IPS-18a (cell line): ENCODE data around the gene CBL.
A peak's percentile ranks its signal among the peaks of the same experiment; 100 is the strongest.

ENCODE experiments used
- H3K27ac ChIP-seq: one replicate; pipeline ENCODE4 v1.5.1; 2013; ENCODE audit warnings: low read length
- H3K27me3 ChIP-seq: one replicate; pipeline ENCODE4 v1.6.1; 2013; ENCODE audit warnings: mild to moderate bottlenecking, low read length; ENCODE audit not compliant: control insufficient read depth, insufficient read depth
- H3K36me3 ChIP-seq: one replicate; pipeline ENCODE4 v1.6.1; 2013; ENCODE audit warnings: low read depth, low read length; ENCODE audit not compliant: control insufficient read depth
- H3K4me1 ChIP-seq: one replicate; pipeline ENCODE4 v1.6.1; 2013; ENCODE audit warnings: low read depth, low read length; ENCODE audit not compliant: control insufficient read depth
- H3K4me3 ChIP-seq: one replicate; pipeline ENCODE4 v1.5.1; 2013; ENCODE audit warnings: low read length
- H3K9ac ChIP-seq: one replicate; pipeline ENCODE4 v1.6.1; 2013; ENCODE audit warnings: mild to moderate bottlenecking, low read length, moderate library complexity
- H3K9me3 ChIP-seq: one replicate; pipeline ENCODE4 v1.6.1; 2013; ENCODE audit warnings: low read depth, low read length; ENCODE audit not compliant: control insufficient read depth

CBL gene

GRCh38 chr11:119324189-119324588 lies 118.0 kb downstream of the CBL start:
- no peak overlapping the region for H3K4me3 ChIP-seq
- H3K9me3 ChIP-seq = no peaks in the 10 kb centered on the region
- no peak overlapping the region for H3K9ac ChIP-seq
- H3K27me3 ChIP-seq = peaks cover 8% of the 10 kb centered on the region
- no peak overlapping the region for H3K27ac ChIP-seq
- H3K36me3 ChIP-seq = no peaks in the 10 kb centered on the region
- peaks cover 15% of the 10 kb centered on the region for H3K4me1 ChIP-seq

- Histone ChIP-seq H3K27ac (no peak overlapping the region), H3K4me1 (peaks cover 3% of the 10 kb centered on the region), H3K9ac (no peak overlapping the region), H3K4me3 (no peak overlapping the region), H3K9me3 (no peaks in the 10 kb centered on the region), H3K27me3 (no peaks in the 10 kb centered on the region), H3K36me3 (no peaks in the 10 kb centered on the region)
These were observed 123.2 kb downstream of the CBL start for GRCh38 chr11:119329320-119329719.

GRCh38 chr11:119330237-119330636 lies 124.1 kb downstream of the CBL start:
- Histone ChIP-seq H3K9ac (no peak overlapping the region), H3K27me3 (no peaks in the 10 kb centered on the region), H3K4me3 (no peak overlapping the region), H3K36me3 (no peaks in the 10 kb centered on the region), H3K4me1 (peaks cover 3% of the 10 kb centered on the region), H3K9me3 (no peaks in the 10 kb centered on the region), H3K27ac (no peak overlapping the region)

- no peaks in the 10 kb centered on the region for H3K27me3 ChIP-seq
- H3K27ac ChIP-seq = no peak overlapping the region
- H3K9me3 ChIP-seq = no peaks in the 10 kb centered on the region
- H3K4me1 ChIP-seq = peaks cover 3% of the 10 kb centered on the region
- H3K9ac ChIP-seq = no peak overlapping the region
- no peak overlapping the region for H3K4me3 ChIP-seq
- peaks cover 7% of the 10 kb centered on the region for H3K36me3 ChIP-seq
These were observed 126.1 kb downstream of the CBL start for GRCh38 chr11:119332111-119332765.

- Histone ChIP-seq H3K4me3 (peak within 1 kb of the TSS; percentile 80), H3K4me1 (peaks cover 11% of the 10 kb centered on the region)
These were observed 128.2 kb downstream of the CBL start, which contains the start of gene RNF26 for GRCh38 chr11:119334174-119334930. TSS of gene RNF26 (plus strand) at chr11:119334527. CDS start at chr11:119335123, 596 bp downstream.

GRCh38 chr11:119335091-119335654 lies 129.0 kb downstream of the CBL start:
- Histone ChIP-seq H3K27me3 (peaks cover 19% of the 10 kb centered on the region), H3K4me3 (peak overlapping the region; percentile 80), H3K36me3 (peaks cover 7% of the 10 kb centered on the region), H3K4me1 (peaks cover 11% of the 10 kb centered on the region), H3K9ac (peak overlapping the region; percentile 81), H3K27ac (no peak overlapping the region), H3K9me3 (no peaks in the 10 kb centered on the region)

More at GRCh38 chr11:119334174-119334930, 128.2 kb downstream of the CBL start, which contains the start of gene RNF26:
- Histone ChIP-seq H3K27me3 (peaks cover 11% of the 10 kb centered on the region), H3K9ac (peak within 1 kb of the TSS; percentile 81), H3K27ac (peak within 1 kb of the TSS; percentile 31), H3K36me3 (peaks cover 7% of the 10 kb centered on the region), H3K9me3 (no peaks in the 10 kb centered on the region)

GRCh38 chr11:119335655-119336543 lies 129.8 kb downstream of the CBL start:
- H3K9me3 ChIP-seq = no peaks in the 10 kb centered on the region
- H3K27me3 ChIP-seq = peaks cover 26% of the 10 kb centered on the region
- no peak overlapping the region for H3K27ac ChIP-seq
- H3K9ac ChIP-seq = no peak overlapping the region
- H3K36me3 ChIP-seq = peaks cover 7% of the 10 kb centered on the region
- H3K4me3 ChIP-seq = peak overlapping the region; percentile 80
- H3K4me1 ChIP-seq = peaks cover 11% of the 10 kb centered on the region

- Histone ChIP-seq H3K9me3 (no peaks in the 10 kb centered on the region), H3K27me3 (peaks cover 36% of the 10 kb centered on the region), H3K36me3 (peaks cover 7% of the 10 kb centered on the region), H3K4me1 (peaks cover 16% of the 10 kb centered on the region), H3K4me3 (no peak overlapping the region), H3K27ac (no peak overlapping the region), H3K9ac (no peak overlapping the region)
These were observed 130.8 kb downstream of the CBL start for GRCh38 chr11:119336744-119337469.

- no peaks in the 10 kb centered on the region for H3K9me3 ChIP-seq
- peaks cover 7% of the 10 kb centered on the region for H3K36me3 ChIP-seq
- peaks cover 16% of the 10 kb centered on the region for H3K4me1 ChIP-seq
- peak overlapping the region; percentile 40 for H3K4me3 ChIP-seq
- peaks cover 41% of the 10 kb centered on the region for H3K27me3 ChIP-seq
- no peak overlapping the region for H3K27ac ChIP-seq
- no peak overlapping the region for H3K9ac ChIP-seq
These were observed 131.6 kb downstream of the CBL start for GRCh38 chr11:119337581-119338317.

- no peaks in the 10 kb centered on the region for H3K9me3 ChIP-seq
- H3K9ac ChIP-seq = no peak overlapping the region
- no peak overlapping the region for H3K27ac ChIP-seq
- peaks cover 7% of the 10 kb centered on the region for H3K36me3 ChIP-seq
- H3K4me1 ChIP-seq = peaks cover 16% of the 10 kb centered on the region
- H3K4me3 ChIP-seq = peak overlapping the region; percentile 40
- H3K27me3 ChIP-seq = peaks cover 41% of the 10 kb centered on the region
These were observed 132.3 kb downstream of the CBL start for GRCh38 chr11:119338318-119338890.
